Activated CD8-positive, alpha-beta memory T cell treated with anti-CD3 and anti-CD28 coated beads, Interleukin-2, amount 50 U/mL, for 1 hour (primary cell): ENCODE data around the gene UBE2M.

Experiments
- DNase-seq: peaks from one replicate; pipeline ENCODE4 v3.0.0-alpha.2; 2020; ENCODE audit errors: extremely low read depth

The UBE2M gene

DNA sequence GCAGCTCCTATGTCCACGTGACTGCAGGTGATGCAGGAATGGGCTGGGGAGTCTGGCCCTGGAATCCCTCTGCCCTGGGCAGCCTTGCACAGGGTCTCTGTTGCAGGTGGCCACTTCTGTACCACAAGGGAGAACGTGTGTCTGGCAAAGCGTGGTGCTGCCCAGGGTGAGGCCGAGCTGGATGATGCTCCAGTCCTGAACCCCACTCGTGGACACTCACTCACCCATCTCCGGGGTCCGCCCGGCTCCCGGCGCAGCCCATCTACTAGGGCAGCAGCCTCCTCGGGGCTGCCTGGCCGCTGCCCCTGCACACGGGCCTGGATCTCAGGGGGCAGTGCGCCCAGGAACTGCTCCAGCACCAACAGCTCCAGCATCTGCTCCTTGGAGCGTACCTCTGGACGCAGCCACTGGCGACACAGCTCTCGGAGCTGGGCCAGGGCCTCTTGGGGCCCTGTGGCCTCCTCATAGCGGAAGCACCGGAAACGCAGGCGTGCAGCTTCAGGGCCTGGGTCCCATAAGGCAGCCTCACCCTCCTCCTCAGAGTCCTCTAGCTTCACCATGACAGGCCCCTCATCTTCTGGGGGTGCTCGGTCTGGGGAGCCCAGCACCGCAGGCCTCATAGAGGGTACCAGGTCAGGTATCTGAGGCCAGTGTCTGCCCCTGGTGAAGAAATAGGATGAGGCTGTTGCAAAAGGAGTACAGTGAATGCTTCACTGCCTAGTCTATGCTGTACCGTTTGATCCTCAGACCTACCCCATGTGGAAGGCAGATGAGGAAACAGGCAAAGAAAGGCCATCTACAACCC is 12.6 kb upstream of the UBE2M start:
- no peak for DNase-seq

DNA sequence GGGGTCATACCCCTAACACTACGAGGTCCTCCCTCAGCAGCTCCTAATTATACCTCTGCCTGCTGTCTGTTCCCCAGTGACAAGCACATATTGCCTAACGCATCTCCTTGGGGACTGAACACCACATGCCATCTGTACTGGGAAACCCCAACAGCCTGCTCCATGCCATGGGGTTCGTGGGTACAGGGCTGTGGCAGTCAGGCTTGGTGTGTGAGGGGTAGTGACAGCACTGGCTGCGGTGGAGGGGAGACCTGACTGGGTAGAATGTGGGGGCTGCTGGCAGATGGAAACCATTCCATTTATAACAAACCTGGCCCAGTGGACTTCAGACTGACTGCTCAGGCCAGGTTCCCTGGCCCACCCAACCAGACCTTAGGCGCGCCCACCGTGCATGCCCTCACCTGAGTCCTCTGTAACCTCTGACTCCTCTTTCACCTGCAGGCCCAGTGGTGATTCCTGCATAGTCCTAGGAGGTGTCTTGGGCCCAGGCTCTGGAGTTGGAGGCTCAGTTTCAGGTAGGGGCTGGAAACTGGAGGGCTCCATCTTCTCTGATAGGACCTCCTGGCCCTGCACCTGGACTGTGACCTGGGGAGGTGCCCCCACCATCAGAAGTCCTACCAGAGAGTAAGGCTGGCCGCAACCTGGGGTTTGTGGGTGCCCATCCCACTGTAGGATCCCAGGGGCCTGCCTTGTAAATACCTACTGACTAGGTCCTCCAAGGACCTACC is 11.7 kb upstream of the UBE2M start:
- no peak for DNase-seq

- DNase-seq: no peak
Measured at GRCh38 chr19:58569191-58569942, 11.0 kb upstream of the UBE2M start.

GRCh38 chr19:58568453-58569130 is 10.2 kb upstream of the UBE2M start:
- no peak for DNase-seq

GRCh38 chr19:58566989-58567388 is 8.6 kb upstream of the UBE2M start:
- no peak for DNase-seq

GRCh38 chr19:58563823-58564222 is 5.4 kb upstream of the UBE2M start:
- no peak for DNase-seq

DNA sequence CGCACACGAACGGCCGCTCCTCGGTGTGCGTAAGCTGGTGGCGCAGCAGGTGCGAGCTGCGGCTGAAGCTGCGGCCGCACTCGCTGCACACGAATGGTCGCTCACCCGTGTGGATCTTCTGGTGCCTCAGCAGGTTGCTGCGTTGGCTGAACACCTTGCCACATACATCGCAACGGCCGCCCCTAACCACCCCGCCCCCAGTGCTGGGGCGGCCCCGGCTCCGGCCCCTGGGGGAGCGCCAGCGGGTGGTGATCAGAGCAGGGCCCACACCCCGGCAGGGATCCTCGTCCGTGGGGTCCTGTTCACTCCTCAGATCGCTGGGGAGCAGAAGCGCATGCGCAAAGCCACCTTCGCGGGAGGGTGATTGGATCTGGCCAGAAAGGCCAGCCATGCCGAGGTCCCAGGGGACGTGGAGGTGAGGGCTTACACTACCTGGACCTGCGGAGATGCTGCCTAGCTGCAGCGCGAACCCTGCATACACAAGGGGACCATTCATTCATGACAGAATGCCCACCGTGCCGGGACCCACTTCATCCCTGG is 4.7 kb upstream of the UBE2M start:
- no peak for DNase-seq

GRCh38 chr19:58562122-58563033 is 4.0 kb upstream of the UBE2M start:
- DNase-seq: no peak

DNA sequence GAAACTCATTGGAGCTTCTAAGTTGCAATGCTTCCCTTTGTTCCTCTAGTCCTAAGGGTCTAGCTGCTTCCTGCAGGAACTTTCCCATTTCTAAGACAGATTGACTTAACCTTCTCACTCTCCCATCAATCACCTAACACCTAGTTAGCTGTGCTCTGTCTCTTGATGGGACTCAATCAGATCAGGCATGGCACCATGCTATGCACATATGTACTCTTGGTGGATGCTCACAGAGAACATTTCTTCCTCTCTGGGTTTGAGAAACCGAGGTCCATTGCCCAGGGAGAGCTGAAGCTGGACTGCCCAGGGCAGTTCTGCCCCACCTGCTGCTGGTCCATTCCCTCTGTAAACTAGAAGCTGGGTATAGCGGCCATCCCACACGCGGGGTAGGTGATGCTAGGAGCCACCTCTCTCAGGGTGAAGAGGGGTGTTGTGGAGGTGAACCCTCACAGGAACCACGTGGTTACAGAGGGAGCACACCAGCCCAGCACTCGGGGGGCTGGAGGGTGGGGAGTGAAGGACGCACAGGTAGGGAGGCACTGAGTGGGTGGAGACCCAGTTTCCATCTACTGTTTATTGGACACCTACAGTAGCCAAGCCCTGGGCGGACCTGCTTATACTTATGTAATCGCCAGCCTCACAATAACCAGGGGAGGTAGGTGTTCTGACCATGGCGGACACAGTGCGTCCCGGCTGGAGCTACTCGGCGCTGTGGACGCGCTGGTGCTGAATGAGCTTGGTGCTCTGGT is 3.1 kb upstream of the UBE2M start:
- DNase-seq: no peak

- no peak for DNase-seq
Measured at GRCh38 chr19:58560921-58561320, 2.5 kb upstream of the UBE2M start.

DNA sequence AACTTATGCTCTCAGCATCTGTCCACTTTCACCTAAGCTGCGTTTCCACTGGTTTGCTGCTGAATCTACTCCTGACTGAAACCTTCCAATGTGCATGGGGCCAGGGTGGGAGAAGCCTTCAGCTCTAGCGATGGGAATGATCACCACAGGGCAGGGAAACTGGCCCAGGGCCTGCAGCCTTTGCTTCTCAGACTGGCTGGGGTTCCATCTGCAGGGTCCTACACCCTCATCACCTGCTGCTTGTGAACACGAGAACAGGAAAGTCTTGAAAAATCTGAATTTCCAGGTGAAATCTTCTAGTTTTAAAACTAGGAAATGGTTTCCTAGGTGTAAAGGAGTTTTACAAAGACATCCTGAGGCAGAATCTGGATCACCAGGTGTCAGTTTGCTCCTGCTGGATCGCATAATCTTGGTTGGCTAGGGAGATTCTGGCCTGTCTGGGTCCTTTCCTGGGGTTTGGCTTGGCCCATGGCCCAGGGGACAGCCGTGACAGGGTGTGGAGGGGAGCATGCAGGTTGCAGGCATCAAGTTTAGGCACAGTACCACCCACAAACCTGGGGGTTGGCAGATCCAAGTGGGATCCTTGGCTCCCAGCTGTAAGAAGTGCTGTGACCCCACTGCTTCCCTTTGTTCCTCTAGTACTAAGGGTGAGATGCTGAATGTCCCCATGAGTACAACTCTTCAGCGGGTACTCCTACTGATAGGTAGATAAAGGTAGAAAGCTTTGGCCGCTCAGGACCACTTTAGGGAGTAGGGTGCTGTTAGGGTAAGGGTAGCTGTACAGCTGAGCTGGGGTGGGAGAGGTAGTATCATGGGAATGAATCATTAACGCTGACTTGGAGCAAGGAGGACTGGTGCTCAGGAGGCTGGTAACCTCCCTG is 1.8 kb upstream of the UBE2M start:
- DNase-seq: no peak

- no peak for DNase-seq
Measured at GRCh38 chr19:58559275-58560006, 1.0 kb upstream of the UBE2M start.

GRCh38 chr19:58558623-58559274 is 338 bp upstream of the UBE2M start:
- DNase-seq: peak; percentile 98

- no peak for DNase-seq
Measured at GRCh38 chr19:58557221-58558065, 968 bp downstream of the UBE2M start.

DNA sequence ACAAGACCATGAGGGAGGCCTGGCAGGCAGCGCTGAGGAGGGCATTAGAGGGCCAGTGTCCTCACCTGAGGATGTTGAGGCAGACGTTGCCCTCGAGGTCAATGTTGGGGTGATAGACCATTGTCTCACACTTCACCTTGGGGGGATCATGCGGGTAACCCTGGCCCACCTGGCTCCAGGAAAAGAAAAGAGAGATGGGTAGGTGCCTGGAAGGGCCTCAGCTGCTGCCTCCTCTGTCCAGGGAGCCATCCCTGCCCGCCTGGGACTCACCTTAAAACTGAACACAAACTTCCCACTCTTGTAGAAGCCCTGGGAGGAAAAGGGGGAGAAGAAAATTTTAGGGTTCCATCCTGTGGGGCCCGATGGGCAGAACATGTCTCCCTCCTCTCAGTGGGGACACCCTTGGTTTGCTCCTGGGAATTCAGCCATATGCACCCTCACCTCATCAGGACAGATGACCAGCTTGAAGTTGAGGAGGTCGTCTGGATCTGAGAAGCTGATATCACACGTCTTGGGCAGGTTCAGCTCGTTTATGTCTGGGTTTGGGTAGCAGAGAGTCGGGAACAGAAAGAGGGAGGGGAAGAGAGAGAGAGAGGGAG is 1.7 kb downstream of the UBE2M start:
- no peak for DNase-seq

DNA sequence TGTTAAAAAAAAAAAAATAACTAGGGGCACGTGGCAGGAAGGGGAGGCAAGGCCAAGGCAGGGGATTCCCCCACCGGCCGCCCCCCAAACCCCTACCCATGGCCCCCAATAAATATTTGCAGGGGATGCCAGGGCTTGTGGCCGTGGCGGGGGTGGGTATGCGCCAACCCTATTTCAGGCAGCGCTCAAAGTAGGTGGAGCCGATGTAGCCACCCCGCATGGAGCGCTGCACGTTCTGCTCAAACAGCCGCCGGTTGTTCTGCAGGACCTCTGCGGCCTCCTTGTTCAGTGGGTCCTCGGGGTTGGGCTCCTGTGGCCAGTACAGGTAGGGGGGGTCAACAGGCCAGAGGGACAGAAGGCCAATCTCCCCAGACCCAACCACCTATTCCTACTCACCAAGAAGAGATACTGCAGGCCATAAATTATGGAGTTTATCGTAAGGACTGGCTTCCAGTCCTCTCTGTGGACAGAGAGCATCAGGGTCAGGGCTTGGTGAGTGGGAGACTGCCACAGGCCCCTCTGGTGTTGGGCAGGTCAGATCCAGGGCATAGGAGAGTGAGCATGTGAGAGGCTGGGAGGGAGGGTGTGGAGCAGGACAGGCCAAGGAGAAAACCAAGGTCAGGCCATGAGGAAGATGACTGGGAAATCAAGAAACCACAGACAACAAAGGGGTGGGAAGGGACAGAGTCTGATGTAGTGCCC is 2.3 kb downstream of the UBE2M start:
- DNase-seq: no peak
